ENCODE data around the gene KRT6C.

KRT6C gene

GRCh38 chr12:52474212-52474611 lies 607 bp upstream of the KRT6C start:
- Histone ChIP-seq H3K9ac (ENCODE audit: low read length) (no peak overlapping the region), H3F3A (ENCODE audit: insufficient read depth, low read length) (no peaks in the 10 kb centered on the region), H3K4me2 (ENCODE audit: low read length) (no peak overlapping the region), H3K27me3 (ENCODE audit: insufficient read depth, low read length) (no peaks in the 10 kb centered on the region), H3K9me2 (ENCODE audit: low read depth, low read length) (no peaks in the 10 kb centered on the region), H3K79me2 (ENCODE audit: insufficient read depth, low read length) (no peaks in the 10 kb centered on the region), H2AFZ (ENCODE audit: low read length) (no peak overlapping the region), H3K9me3 (ENCODE audit: low read length) (no peaks in the 10 kb centered on the region), H3K36me3 (ENCODE audit: insufficient read depth, low read length) (no peaks in the 10 kb centered on the region), H3K27ac (ENCODE audit: low read depth, low read length, poor library complexity, severe bottlenecking) (no peak overlapping the region), H3K4me1 (ENCODE audit: insufficient read depth, low read length, severe bottlenecking) (no peaks in the 10 kb centered on the region), H3K4me3 (ENCODE audit: low read depth, low read length, poor library complexity, severe bottlenecking) (no peak overlapping the region), H4K20me1 (ENCODE audit: insufficient read depth, low read length) (no peaks in the 10 kb centered on the region)
- no peak for TF ChIP-seq EZH2 (IDR thresholded peaks at IDR 0.05; ENCODE audit: borderline replicate concordance, low read length)
- no peak for TF ChIP-seq CTCF (IDR thresholded peaks at IDR 0.05; ENCODE audit: low read length)

- Histone ChIP-seq H3K9me3 (ENCODE audit: low read length) (no peaks in the 10 kb centered on the region), H3K4me2 (ENCODE audit: low read length) (no peak overlapping the region), H2AFZ (ENCODE audit: low read length) (no peak overlapping the region), H3K79me2 (ENCODE audit: insufficient read depth, low read length) (no peaks in the 10 kb centered on the region), H3K36me3 (ENCODE audit: insufficient read depth, low read length) (no peaks in the 10 kb centered on the region), H3K27me3 (ENCODE audit: insufficient read depth, low read length) (no peaks in the 10 kb centered on the region), H3K27ac (ENCODE audit: low read depth, low read length, poor library complexity, severe bottlenecking) (no peak overlapping the region), H3K4me3 (ENCODE audit: low read depth, low read length, poor library complexity, severe bottlenecking) (no peak overlapping the region), H3K9ac (ENCODE audit: low read length) (no peak overlapping the region), H4K20me1 (ENCODE audit: insufficient read depth, low read length) (no peaks in the 10 kb centered on the region), H3F3A (ENCODE audit: insufficient read depth, low read length) (no peaks in the 10 kb centered on the region), H3K9me2 (ENCODE audit: low read depth, low read length) (no peaks in the 10 kb centered on the region), H3K4me1 (ENCODE audit: insufficient read depth, low read length, severe bottlenecking) (no peaks in the 10 kb centered on the region)
- TF ChIP-seq EZH2 (IDR thresholded peaks at IDR 0.05; ENCODE audit: borderline replicate concordance, low read length) (no peak), CTCF (IDR thresholded peaks at IDR 0.05; ENCODE audit: low read length) (no peak)
Measured at GRCh38 chr12:52469853-52470252, 3.8 kb downstream of the KRT6C start.

- Histone ChIP-seq H3K79me2 (ENCODE audit: insufficient read depth, low read length) (no peaks in the 10 kb centered on the region), H3K4me2 (ENCODE audit: low read length) (no peak overlapping the region), H3F3A (ENCODE audit: insufficient read depth, low read length) (no peaks in the 10 kb centered on the region), H3K4me1 (ENCODE audit: insufficient read depth, low read length, severe bottlenecking) (no peaks in the 10 kb centered on the region), H3K9me2 (ENCODE audit: low read depth, low read length) (no peaks in the 10 kb centered on the region), H2AFZ (ENCODE audit: low read length) (no peak overlapping the region), H3K27ac (ENCODE audit: low read depth, low read length, poor library complexity, severe bottlenecking) (no peak overlapping the region), H3K9ac (ENCODE audit: low read length) (no peak overlapping the region), H4K20me1 (ENCODE audit: insufficient read depth, low read length) (no peaks in the 10 kb centered on the region), H3K27me3 (ENCODE audit: insufficient read depth, low read length) (no peaks in the 10 kb centered on the region), H3K4me3 (ENCODE audit: low read depth, low read length, poor library complexity, severe bottlenecking) (no peak overlapping the region), H3K36me3 (ENCODE audit: insufficient read depth, low read length) (no peaks in the 10 kb centered on the region), H3K9me3 (ENCODE audit: low read length) (no peaks in the 10 kb centered on the region)
- TF ChIP-seq CTCF (IDR thresholded peaks at IDR 0.05; ENCODE audit: low read length) (no peak), EZH2 (IDR thresholded peaks at IDR 0.05; ENCODE audit: borderline replicate concordance, low read length) (no peak)
Measured at GRCh38 chr12:52464897-52465296, 8.7 kb downstream of the KRT6C start.
